ENCODE data around the gene RALGDS. TPM values are rescaled to one million over a fixed set of nuclear protein-coding genes. Genes with fewer than 3 reads are reported as not detected.

The RALGDS gene
- total and polyA plus RNA-seq, 2 of the 4 experiments (the other 2 are of a cell fraction), result 13.1 to 36.9 TPM

DNA sequence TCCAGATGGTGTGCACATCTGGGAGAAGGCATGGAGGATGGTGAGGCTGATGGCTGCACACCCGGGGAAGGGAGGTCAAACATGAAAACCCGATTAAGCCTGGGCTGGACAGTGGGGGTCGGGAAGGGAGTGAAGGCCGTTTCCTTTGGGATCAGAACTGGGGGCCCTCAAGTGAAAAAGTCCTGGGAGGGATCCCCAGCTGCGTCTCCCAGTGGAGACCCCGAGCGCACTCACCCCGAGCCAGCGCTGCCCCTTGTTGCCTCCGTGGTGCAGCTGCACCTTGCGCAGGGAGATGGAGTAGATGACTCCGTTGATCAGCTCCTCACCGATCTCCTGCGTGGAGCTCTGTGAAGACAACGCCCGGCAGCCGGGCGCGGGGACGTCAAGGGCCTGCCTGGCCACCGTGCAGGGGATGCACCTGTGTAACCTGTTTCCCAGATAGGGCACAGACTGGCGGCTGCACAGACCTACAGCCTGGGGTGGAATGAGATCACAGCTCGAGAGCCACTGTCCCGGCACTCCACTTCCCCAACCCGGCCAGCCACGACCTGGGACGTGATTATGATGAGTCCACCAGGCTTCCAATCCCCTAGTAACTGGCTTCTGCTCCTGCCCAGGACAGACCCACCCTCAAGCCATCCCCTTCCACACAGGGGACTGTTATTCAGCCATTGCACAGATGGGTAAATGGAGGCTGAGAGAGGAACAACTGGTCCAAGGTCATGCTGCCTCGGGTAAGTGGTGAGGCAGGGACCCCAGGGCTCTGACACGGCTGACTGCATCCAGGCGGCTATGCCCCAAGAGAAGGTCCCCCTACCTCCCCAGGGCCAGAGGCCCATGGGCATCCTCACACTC, 9.0 kb downstream of the RALGDS start:
- no peaks in the 10 kb centered on the region for H3K9me3 ChIP-seq (ENCODE audit: control insufficient read depth, insufficient read depth, low read length)
- H2BK120ac ChIP-seq (ENCODE audit: low read depth, low read length), result no peak overlapping the region
- H2BK20ac ChIP-seq (ENCODE audit: low read depth, low read length), result no peak overlapping the region
- ChIA-PET POLR2A (ENCODE audit: unreplicated experiment) (no interaction called here), CTCF (interaction anchor here (0.9 to 2.9 kb wide), 2 partner anchors 32 to 35 kb away, joined by 3 to 10 read pairs; no protein-coding TSS in a partner anchor)
- no peak overlapping the region for H3K4me3 ChIP-seq (ENCODE audit: insufficient read depth, low read depth, low read length)
- no peak overlapping the region for H4K5ac ChIP-seq (ENCODE audit: low read depth, low read length)
- no peak overlapping the region for H3K4ac ChIP-seq (ENCODE audit: low read depth, low read length)
- H3K9ac ChIP-seq (ENCODE audit: low read depth, low read length), result no peak overlapping the region
- H4K8ac ChIP-seq (ENCODE audit: low read depth in 2 of 2, low read length in 2 of 2), result no peak overlapping the region
- intact Hi-C loops (cut with micrococcal nuclease), result no loop called here
- H2AK9ac ChIP-seq (replicated peaks; ENCODE audit: low read depth, low read length, poor library complexity), result no peak overlapping the region
- TF ChIP-seq NFE2L2 (IDR thresholded peaks at IDR 0.05; ENCODE audit: low read depth, low read length) (no peak), SMC3 (IDR thresholded peaks at IDR 0.05; ENCODE audit: low read depth, low read length) (no peak), MAFK (IDR thresholded peaks at IDR 0.05; ENCODE audit: low read depth, low read length) (no peak), RAD21 (IDR thresholded peaks at IDR 0.05; ENCODE audit: low read length) (no peak), MXI1 (IDR thresholded peaks at IDR 0.05; ENCODE audit: borderline replicate concordance, low read depth, low read length) (no peak), POLR2A (IDR thresholded peaks at IDR 0.05; ENCODE audit: low read depth, low read length) (no peak), CEBPB (IDR thresholded peaks at IDR 0.05; ENCODE audit: low read depth, low read length) (no peak), FOS (IDR thresholded peaks at IDR 0.05; ENCODE audit: low read depth, low read length) (no peak), CHD1 (IDR thresholded peaks at IDR 0.05; ENCODE audit: low read depth, low read length) (no peak)
- TF ChIP-seq, protein P1, sequence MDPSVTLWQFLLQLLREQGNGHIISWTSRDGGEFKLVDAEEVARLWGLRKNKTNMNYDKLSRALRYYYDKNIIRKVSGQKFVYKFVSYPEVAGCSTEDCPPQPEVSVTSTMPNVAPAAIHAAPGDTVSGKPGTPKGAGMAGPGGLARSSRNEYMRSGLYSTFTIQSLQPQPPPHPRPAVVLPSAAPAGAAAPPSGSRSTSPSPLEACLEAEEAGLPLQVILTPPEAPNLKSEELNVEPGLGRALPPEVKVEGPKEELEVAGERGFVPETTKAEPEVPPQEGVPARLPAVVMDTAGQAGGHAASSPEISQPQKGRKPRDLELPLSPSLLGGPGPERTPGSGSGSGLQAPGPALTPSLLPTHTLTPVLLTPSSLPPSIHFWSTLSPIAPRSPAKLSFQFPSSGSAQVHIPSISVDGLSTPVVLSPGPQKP (IDR thresholded peaks at IDR 0.05; ENCODE audit: borderline replicate concordance, low read depth, low read length), result no peak
- TF ChIP-seq, protein P2, sequence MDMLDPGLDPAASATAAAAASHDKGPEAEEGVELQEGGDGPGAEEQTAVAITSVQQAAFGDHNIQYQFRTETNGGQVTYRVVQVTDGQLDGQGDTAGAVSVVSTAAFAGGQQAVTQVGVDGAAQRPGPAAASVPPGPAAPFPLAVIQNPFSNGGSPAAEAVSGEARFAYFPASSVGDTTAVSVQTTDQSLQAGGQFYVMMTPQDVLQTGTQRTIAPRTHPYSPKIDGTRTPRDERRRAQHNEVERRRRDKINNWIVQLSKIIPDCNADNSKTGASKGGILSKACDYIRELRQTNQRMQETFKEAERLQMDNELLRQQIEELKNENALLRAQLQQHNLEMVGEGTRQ (IDR thresholded peaks at IDR 0.05; ENCODE audit: low read depth, low read length), result no peak
- H3K27me3 ChIP-seq (ENCODE audit: control insufficient read depth, insufficient read depth, low read length), result no peaks in the 10 kb centered on the region
- dilution Hi-C loops (cut with HindIII; ENCODE audit: low sequenced_read_pairs, unreplicated experiment), result no loop called here
- no peak overlapping the region for H3K18ac ChIP-seq (ENCODE audit: low read depth, low read length)
- no peak overlapping the region for H3K27ac ChIP-seq (ENCODE audit: insufficient read depth, low read length)
- no peak overlapping the region for H3K23ac ChIP-seq (ENCODE audit: low read depth, low read length)
- H3K56ac ChIP-seq (ENCODE audit: extremely low read depth, insufficient read depth, low read length), result no peak overlapping the region
- WGBS, 2 experiments (ENCODE audit: extremely low coverage in 2 of 2, insufficient read length in 1 of 2), result 99% methylated on average over 17 of the region's 30 CpGs; no CpG with 5 or more reads in 1 of the 2 experiments
- H3K9me1 ChIP-seq (ENCODE audit: insufficient read depth, low read length), result peaks cover 3% of the 10 kb centered on the region; the same call in 1 of the 2 replicates
- H4K20me1 ChIP-seq (ENCODE audit: insufficient read depth, low read length), result peaks cover 56% of the 10 kb centered on the region
- no peak overlapping the region for H4K91ac ChIP-seq (ENCODE audit: insufficient read depth, low read depth, low read length)
- ATAC-seq (ENCODE audit: low read depth) (no peak), DNase-seq (no peak)
- peaks cover 21% of the 10 kb centered on the region for H3K4me1 ChIP-seq (ENCODE audit: control insufficient read depth, insufficient read depth, low read length)
- H2AFZ ChIP-seq (replicated peaks; ENCODE audit: low read length, poor library complexity), result peak overlapping the region; percentile 43
- peaks cover 29% of the 10 kb centered on the region for H3K36me3 ChIP-seq (ENCODE audit: control insufficient read depth, insufficient read depth, low read length)
- no peak overlapping the region for H3K4me2 ChIP-seq (ENCODE audit: low read depth, low read length)
- no peak overlapping the region for H3K14ac ChIP-seq (replicated peaks; ENCODE audit: low read depth, low read length)
- no peak overlapping the region for H2BK15ac ChIP-seq (ENCODE audit: low read depth, low read length)
- no TSS peak for BruUV-seq (replicated peaks)
- in situ Hi-C loops (cut with MboI; ENCODE audit: low sequenced_read_pairs), result no loop called here
- H2AK5ac ChIP-seq (ENCODE audit: low read depth, low read length), result no peak overlapping the region; the same call in 1 of the 2 replicates
- no peak overlapping the region for H2BK5ac ChIP-seq (ENCODE audit: low read depth, low read length, poor library complexity, severe bottlenecking)
- peaks cover 9 to 52% of the 10 kb centered on the region in 2 experiments for H3K79me1 ChIP-seq (ENCODE audit: low read depth in 1 of 2, low read length in 2 of 2)

Data from IMR-90 (cell line).